KOPT-K1 (cell line): ENCODE measurements around the gene TTC9C.
A peak's percentile ranks its signal among the peaks of the same experiment; 100 is the strongest.
"Not testable (repeated sequence)": the region's sequence is repeated elsewhere in the genome, so short reads cannot be mapped to it uniquely, and the experiment has no call there.

Experiments used
- H3K27ac ChIP-seq: fragments of 200-600 bp; sonication (generic); 2 replicates; pipeline ENCODE4 v1.5.1; 2016; ENCODE audit warnings: antibody characterized with exemption, mild to moderate bottlenecking, low read depth, low read length; ENCODE audit not compliant: poor library complexity, severe bottlenecking
- H3K36me3 ChIP-seq: fragments of 200-600 bp; sonication (generic); 2 replicates; pipeline ENCODE4 v1.5.1; 2017; ENCODE audit warnings: antibody characterized with exemption, mild to moderate bottlenecking, low read length, moderate library complexity; ENCODE audit not compliant: insufficient read depth
- H3K9me3 ChIP-seq: fragments of 200-600 bp; sonication (generic); 2 replicates; pipeline ENCODE4 v1.5.1; 2017; ENCODE audit warnings: antibody characterized with exemption, low read length, mild to moderate bottlenecking; ENCODE audit not compliant: insufficient read depth, poor library complexity, severe bottlenecking

Gene TTC9C

GRCh38 chr11:62752994-62753735 is 24.9 kb downstream of the TTC9C start:
- peak overlapping the region; percentile 84 for H3K27ac ChIP-seq
- no peaks in the 10 kb centered on the region for H3K9me3 ChIP-seq
- peaks cover 26% of the 10 kb centered on the region for H3K36me3 ChIP-seq

DNA sequence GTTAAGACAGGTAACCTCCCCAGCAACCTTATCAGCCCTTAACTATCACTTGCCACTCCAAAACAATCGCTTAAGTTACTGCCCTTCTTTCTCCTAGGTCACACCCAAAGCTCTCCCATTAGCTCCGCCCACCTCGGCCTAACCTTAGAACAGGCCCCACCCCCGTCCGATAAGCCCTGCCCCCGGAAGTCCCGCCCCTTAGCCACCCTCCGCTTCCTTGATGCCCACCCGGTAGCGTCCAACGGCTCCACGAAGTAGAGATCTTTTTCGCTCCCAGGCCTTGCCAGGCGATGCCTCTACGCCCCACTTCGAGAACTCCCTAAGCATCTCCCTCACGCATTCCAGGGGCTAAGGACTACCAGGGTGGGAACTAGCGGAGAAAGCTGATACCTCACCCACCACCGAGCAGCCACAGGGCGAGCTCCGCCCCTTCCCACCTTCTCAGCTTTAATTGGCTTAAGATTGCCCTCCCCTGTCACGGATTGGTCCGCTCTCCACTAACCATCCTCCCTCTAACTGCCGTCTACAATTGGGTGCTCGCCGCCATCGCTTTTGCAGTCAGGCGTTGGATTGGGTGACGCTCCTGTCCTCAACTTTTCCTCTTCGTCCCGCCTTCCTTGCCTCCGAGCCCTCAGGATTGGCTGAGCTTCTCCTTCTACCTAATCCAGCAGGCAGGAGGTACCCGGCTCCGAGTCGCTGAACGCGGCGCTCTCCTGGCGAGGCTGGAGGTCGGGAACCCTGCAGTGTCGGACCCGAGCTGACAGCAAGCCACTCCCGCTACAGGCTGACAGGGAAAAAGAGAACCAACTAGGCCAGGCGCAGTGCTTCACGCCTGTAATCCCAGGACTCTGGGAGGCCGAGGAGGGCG is 25.7 kb downstream of the TTC9C start, which contains the start of gene ZBTB3:
ZBTB3 (minus strand) TSS at position 425 of the 868 bp plus-strand sequence. CDS start 496 bp downstream, outside the sequence.
- Histone ChIP-seq H3K27ac (peak within 1 kb of the TSS; percentile 84), H3K36me3 (peaks cover 21% of the 10 kb centered on the region), H3K9me3 (no peaks in the 10 kb centered on the region)

DNA sequence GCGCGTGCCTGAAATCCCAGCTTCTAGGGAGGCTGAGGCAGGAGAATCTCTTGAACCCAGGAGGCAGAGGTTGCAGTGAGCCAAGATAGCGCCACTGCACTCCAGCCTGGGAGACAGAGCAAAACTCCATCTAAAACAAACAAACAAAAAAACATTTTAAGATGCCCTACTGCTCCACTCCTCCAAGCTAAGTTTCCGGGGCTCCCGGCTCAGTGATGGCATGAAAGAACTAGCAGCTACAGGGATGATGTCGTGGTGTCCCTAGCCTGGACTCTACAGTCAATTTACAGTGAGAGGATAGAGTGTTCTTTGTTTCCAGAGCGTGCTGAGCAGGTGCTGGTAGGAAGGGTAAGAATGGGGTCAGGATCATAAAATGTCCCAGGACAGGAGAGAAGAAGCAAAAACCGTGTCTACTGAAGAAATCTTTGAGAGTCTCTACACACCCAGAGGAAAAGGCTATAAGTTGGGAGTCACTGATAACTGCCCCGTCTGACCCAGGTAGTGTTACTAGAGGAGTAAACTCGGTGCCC is 26.9 kb downstream of the TTC9C start:
- peaks cover 14% of the 10 kb centered on the region for H3K36me3 ChIP-seq
- H3K27ac ChIP-seq, result no peak overlapping the region
- H3K9me3 ChIP-seq, result no peaks in the 10 kb centered on the region

GRCh38 chr11:62757846-62758788 is 29.8 kb downstream of the TTC9C start:
- Histone ChIP-seq H3K36me3 (0 out of 2 replicates have a peak, but pooled peaks cover under 1% of the 10 kb centered on the region), H3K27ac (no peak overlapping the region), H3K9me3 (no peaks in the 10 kb centered on the region)

DNA sequence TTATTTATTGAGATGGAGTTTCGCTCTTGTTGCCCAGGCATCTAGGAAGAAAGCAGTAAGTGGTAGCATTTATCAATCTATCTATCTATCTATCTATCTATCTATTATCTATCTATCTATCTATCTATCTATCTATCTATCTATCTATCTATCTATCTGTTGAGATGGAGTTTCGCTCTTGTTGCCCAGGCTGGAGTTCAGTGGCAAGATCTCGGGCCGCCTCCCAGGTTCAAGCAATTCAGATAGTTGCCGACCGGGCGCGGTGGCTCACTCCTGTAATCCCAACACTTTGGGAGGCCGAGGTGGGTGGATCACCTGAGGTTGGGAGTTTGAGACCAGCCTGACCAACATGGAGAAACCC is 32.6 kb downstream of the TTC9C start:
- H3K36me3 ChIP-seq, result peaks cover 21% of the 10 kb centered on the region
- H3K27ac ChIP-seq, result peak overlapping the region; percentile 72
- H3K9me3 ChIP-seq, result not testable (repeated sequence)

GRCh38 chr11:62770778-62771143 is 42.5 kb downstream of the TTC9C start:
- Histone ChIP-seq H3K9me3 (no peaks in the 10 kb centered on the region), H3K36me3 (peaks cover 40% of the 10 kb centered on the region), H3K27ac (peak overlapping the region; percentile 69)

GRCh38 chr11:62771144-62772021 is 43.1 kb downstream of the TTC9C start, which contains the start of gene TAF6L:
Gene TAF6L, plus strand, starts transcription at chr11:62771396. Its CDS starts 4,388 bp downstream, at chr11:62775784.
- Histone ChIP-seq H3K27ac (peak within 1 kb of the TSS; percentile 69), H3K9me3 (no peaks in the 10 kb centered on the region), H3K36me3 (peaks cover 40% of the 10 kb centered on the region)

- no peaks in the 10 kb centered on the region for H3K9me3 ChIP-seq
- H3K36me3 ChIP-seq, result peaks cover 46% of the 10 kb centered on the region
- no peak overlapping the region for H3K27ac ChIP-seq
Observed at GRCh38 chr11:62774407-62774806, 46.1 kb downstream of the TTC9C start.

GRCh38 chr11:62775646-62776045 is 47.4 kb downstream of the TTC9C start:
- no peak overlapping the region for H3K27ac ChIP-seq
- H3K9me3 ChIP-seq, result no peaks in the 10 kb centered on the region
- peaks cover 58% of the 10 kb centered on the region for H3K36me3 ChIP-seq

- Histone ChIP-seq H3K36me3 (peaks cover 70% of the 10 kb centered on the region), H3K9me3 (no peaks in the 10 kb centered on the region), H3K27ac (no peak overlapping the region)
Observed at GRCh38 chr11:62777389-62777788, 49.1 kb downstream of the TTC9C start.

DNA sequence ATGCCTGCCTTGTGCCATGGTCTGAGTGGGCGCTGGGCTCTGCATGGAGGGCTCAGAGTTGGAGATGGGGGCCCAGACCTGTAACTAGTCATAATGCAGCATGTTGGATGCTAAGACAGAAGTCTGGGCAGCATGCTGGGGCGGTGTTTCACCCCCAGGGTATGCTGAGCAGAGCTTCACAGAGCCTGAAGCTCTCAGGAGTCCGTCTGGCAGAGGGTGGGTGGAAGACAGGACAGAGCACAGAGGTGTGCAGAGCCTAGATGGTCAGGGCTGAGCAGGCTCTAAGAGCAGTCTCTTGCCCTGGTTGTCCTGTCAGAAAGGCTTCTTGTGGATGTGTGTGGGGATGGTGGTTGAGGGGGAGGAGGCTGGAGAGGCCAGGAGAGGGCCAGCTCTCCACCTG is 50.2 kb downstream of the TTC9C start:
- H3K36me3 ChIP-seq, result peaks cover 78% of the 10 kb centered on the region
- no peak overlapping the region for H3K27ac ChIP-seq
- H3K9me3 ChIP-seq, result no peaks in the 10 kb centered on the region

DNA sequence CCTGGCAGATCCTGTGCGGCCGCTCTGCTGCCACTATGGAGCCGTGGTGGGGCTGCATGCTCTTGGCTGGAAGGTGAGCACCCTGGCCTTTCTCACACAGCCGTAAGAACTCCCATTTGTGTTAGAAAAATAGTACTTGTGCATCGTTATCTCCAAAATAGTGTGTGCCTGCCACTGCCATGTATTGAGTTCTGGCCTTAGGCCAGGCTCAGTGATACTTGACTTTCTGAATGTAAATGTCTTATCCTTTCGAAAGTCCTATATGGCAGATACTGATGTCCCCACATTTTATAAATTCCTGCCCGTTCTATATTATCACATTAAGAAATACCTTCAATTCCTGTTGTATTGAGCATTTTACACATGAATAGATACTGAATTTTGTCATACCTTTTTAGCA is 54.5 kb downstream of the TTC9C start:
- peaks cover 62% of the 10 kb centered on the region for H3K36me3 ChIP-seq
- no peak overlapping the region for H3K27ac ChIP-seq

GRCh38 chr11:62786318-62787004 is 58.2 kb downstream of the TTC9C start:
- Histone ChIP-seq H3K36me3 (peaks cover 57% of the 10 kb centered on the region), H3K9me3 (no peaks in the 10 kb centered on the region), H3K27ac (peak overlapping the region; percentile 91)

More for the DNA sequence above, 54.5 kb downstream of the TTC9C start:
- no peaks in the 10 kb centered on the region for H3K9me3 ChIP-seq
